PFSK-1 (cell line): ENCODE results near the gene DUS1L.

Experiments used
- FOXP2 ChIP-seq: optimal IDR thresholded peaks from 2 replicates; pipeline ENCODE3; 2011; ENCODE audit warnings: borderline replicate concordance, control low read depth, inconsistent platforms; ENCODE audit not compliant: insufficient read depth; ENCODE audit errors: extremely low read length, extremely low read depth
- POLR2AphosphoS5 ChIP-seq: IDR thresholded peaks from 2 replicates; pipeline ENCODE4 v1.6.1; 2012; ENCODE audit warnings: low read depth, mild to moderate bottlenecking, control low read depth, low read length, moderate library complexity
- SIN3A ChIP-seq: IDR thresholded peaks from 2 replicates; pipeline ENCODE4 v1.6.1; 2012; ENCODE audit warnings: mild to moderate bottlenecking, low read length, moderate library complexity, borderline replicate concordance; ENCODE audit not compliant: insufficient read depth
- TAF1 ChIP-seq: IDR thresholded peaks from 2 replicates; pipeline ENCODE4 v1.6.1; 2012; ENCODE audit warnings: low read length, control low read depth, borderline replicate concordance; ENCODE audit not compliant: insufficient read depth
- TF ChIP-seq, protein P1 (sequence below), 2 experiments: IDR thresholded peaks; 2 replicates each; pipeline versions ENCODE4 v1.6.1 to v1.8.0; 2011 to 2012; ENCODE audit warnings: low read depth in 2 of 2, low read length in 2 of 2, control low read depth in 1 of 2, inconsistent platforms in 1 of 2, mild to moderate bottlenecking in 1 of 2, moderate library complexity in 1 of 2; ENCODE audit not compliant: insufficient read depth in 1 of 2

The DUS1L gene

GRCh38 chr17:82080789-82081464 is 15.3 kb upstream of the DUS1L start:
- TF ChIP-seq SIN3A (no peak), POLR2AphosphoS5 (no peak), TAF1 (no peak), FOXP2 (no peak)
- TF ChIP-seq, protein P1, sequence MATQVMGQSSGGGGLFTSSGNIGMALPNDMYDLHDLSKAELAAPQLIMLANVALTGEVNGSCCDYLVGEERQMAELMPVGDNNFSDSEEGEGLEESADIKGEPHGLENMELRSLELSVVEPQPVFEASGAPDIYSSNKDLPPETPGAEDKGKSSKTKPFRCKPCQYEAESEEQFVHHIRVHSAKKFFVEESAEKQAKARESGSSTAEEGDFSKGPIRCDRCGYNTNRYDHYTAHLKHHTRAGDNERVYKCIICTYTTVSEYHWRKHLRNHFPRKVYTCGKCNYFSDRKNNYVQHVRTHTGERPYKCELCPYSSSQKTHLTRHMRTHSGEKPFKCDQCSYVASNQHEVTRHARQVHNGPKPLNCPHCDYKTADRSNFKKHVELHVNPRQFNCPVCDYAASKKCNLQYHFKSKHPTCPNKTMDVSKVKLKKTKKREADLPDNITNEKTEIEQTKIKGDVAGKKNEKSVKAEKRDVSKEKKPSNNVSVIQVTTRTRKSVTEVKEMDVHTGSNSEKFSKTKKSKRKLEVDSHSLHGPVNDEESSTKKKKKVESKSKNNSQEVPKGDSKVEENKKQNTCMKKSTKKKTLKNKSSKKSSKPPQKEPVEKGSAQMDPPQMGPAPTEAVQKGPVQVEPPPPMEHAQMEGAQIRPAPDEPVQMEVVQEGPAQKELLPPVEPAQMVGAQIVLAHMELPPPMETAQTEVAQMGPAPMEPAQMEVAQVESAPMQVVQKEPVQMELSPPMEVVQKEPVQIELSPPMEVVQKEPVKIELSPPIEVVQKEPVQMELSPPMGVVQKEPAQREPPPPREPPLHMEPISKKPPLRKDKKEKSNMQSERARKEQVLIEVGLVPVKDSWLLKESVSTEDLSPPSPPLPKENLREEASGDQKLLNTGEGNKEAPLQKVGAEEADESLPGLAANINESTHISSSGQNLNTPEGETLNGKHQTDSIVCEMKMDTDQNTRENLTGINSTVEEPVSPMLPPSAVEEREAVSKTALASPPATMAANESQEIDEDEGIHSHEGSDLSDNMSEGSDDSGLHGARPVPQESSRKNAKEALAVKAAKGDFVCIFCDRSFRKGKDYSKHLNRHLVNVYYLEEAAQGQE (IDR thresholded peaks at IDR 0.05; ENCODE audit: insufficient read depth in 1 of 2, low read depth in 2 of 2, low read length in 2 of 2), result no peak

DNA sequence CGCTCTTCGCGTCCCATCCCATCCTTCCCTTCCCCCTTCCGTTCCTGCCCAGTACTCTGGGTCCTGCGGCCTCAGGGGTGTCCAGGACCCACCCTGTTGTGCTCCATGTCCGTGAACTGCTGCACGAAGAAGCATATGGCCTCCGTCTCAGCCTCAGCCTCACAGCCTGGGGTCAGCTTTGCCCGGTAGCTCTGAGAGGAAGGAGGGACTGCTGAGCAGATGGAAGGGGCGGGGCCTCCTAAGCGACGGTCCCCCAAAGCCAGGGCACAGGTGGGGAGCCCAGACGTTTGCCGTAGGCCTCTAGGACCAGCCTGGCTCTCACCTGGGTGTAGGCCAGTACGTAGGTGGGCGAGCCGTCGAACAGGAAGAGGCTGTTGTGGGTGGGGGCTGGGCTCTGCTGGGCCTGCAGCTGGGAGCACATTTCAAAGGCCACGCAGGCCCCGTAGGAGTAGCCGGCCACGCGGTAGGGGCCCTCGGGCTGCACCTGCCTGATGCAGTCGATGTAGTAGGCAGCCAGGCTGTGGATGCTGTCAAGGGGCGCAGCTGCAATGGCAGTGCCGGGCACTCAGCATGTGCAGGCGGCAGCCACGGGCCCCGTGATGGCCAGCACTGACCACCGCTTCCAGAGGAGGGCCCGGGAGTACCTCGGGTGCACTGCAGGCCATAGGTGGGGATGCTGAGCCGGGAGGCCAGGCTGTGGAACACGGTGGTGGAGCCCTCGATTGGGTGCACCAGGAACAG is 14.6 kb upstream of the DUS1L start:
- TF ChIP-seq POLR2AphosphoS5, result no peak
- TF ChIP-seq, protein P1 (IDR thresholded peaks at IDR 0.05; ENCODE audit: insufficient read depth in 1 of 2, low read depth in 2 of 2, low read length in 2 of 2), result no peak
- TF ChIP-seq SIN3A, result no peak
- TF ChIP-seq TAF1, result no peak
- TF ChIP-seq FOXP2, result no peak

- TF ChIP-seq POLR2AphosphoS5 (no peak), SIN3A (no peak), FOXP2 (no peak), TAF1 (no peak)
- TF ChIP-seq, protein P1 (IDR thresholded peaks at IDR 0.05; ENCODE audit: insufficient read depth in 1 of 2, low read depth in 2 of 2, low read length in 2 of 2), result no peak
Measured at GRCh38 chr17:82079001-82079677, 13.5 kb upstream of the DUS1L start.

DNA sequence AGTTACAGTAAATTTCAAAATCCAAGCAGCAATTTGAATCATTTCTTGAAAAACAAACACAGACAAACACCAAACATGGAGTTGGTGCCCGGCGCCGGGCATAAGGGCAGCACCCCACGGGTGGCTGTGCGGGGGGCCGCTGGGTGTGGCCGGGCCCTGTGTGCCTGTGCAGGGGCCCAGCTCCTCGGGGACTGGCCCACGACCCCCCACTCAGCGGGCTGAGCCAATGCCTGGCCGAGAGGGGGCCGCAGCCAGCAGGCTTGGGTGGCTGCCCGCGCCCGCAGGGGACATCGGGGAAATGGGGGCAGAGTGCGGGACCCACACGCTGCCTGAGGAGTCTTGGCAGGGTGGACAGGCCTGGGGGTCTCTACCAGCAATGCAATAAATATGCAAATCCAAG is 12.8 kb upstream of the DUS1L start:
- TF ChIP-seq SIN3A, result no peak
- TF ChIP-seq TAF1, result no peak
- no peak for TF ChIP-seq POLR2AphosphoS5

DNA sequence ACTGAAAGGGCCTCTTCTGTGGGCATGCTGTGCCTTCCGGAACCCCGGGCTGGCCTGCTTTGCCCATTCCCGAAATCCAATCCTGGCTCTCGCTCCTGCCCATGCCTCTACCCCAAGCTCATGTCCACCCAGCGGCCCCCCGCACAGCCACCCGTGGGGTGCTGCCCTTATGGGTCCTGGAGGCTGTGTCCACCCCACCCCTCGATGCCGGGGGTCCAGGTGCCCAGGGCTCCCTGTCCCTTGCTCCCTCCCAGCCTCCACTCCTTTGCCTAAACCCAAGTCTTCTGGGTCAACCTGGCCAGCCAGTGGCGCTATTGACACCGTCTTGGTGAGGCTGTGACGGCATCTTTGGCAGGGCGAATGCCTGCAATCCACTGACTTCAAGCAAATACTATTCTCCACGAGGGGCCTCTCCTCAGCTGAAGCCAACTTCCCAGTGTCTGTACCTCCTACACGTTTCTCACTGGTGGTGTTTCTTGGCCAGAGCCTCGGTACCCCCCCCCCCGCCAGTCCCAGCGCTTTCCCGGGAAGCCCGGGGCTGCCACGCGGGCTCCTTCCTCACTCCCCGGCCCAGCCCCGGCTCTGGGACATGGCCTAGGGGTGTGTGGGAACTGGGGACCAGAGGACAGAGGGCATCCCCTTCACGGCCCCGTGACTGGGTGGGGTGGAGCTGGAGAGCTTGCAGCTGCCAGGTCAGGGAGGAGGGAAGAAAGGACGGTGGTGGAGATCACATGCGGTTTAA is 12.2 kb upstream of the DUS1L start:
- TF ChIP-seq SIN3A, result no peak
- peak; percentile 49; the same call in 1 of the 2 replicates for TF ChIP-seq POLR2AphosphoS5
- TF ChIP-seq TAF1, result no peak
- TF ChIP-seq, protein P1 (IDR thresholded peaks at IDR 0.05; ENCODE audit: insufficient read depth in 1 of 2, low read depth in 2 of 2, low read length in 2 of 2), result no peak
